ENCODE data around the gene RIC1. TPM values are rescaled to one million over a fixed set of nuclear protein-coding genes. Genes with fewer than 3 reads are reported as not detected.

Gene RIC1
- total and polyA plus RNA-seq, 2 of the 13 experiments (the other 11 are each of a cell fraction or from before 2014, with no cell fraction given) = 18.2 to 19.0 TPM

DNA sequence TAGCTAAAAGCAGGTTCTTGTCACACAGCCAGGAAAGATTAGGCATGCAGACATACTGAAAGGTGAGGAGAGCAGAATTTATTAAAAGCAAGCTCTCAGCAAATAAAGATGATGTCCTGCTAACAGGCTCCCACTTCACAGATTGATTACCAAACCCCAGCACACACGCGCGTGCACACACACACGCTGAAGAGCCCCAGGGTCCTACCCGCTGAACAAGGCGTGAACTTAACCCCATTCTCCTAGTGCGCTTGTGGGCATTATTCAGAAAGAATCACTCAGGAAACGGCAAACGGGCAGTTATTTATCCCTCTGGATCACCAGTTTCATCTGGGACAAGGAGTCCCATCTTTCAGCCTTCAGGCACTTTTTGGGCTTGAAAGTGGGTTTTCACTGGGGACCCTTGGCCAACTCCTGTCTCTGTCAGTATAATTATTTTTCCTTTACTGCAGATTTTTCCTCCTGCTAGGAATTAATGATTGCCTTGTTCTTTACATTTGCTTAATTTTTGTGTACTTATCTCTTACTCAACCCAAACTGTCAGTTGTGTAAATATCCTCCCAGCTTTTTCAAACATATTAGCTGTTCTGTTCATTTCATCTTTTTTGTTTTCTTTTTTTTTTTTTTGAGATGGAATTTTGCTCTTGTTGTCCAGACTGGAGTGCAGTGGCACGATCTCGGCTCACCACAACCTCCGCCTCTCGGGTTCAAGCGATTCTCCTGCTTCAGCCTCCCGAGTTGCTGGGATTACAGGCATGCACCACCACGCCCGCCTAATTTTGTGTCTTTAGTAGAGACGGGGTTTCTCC is 92.6 kb downstream of the RIC1 start (continued):
- TF ChIP-seq, protein P1, sequence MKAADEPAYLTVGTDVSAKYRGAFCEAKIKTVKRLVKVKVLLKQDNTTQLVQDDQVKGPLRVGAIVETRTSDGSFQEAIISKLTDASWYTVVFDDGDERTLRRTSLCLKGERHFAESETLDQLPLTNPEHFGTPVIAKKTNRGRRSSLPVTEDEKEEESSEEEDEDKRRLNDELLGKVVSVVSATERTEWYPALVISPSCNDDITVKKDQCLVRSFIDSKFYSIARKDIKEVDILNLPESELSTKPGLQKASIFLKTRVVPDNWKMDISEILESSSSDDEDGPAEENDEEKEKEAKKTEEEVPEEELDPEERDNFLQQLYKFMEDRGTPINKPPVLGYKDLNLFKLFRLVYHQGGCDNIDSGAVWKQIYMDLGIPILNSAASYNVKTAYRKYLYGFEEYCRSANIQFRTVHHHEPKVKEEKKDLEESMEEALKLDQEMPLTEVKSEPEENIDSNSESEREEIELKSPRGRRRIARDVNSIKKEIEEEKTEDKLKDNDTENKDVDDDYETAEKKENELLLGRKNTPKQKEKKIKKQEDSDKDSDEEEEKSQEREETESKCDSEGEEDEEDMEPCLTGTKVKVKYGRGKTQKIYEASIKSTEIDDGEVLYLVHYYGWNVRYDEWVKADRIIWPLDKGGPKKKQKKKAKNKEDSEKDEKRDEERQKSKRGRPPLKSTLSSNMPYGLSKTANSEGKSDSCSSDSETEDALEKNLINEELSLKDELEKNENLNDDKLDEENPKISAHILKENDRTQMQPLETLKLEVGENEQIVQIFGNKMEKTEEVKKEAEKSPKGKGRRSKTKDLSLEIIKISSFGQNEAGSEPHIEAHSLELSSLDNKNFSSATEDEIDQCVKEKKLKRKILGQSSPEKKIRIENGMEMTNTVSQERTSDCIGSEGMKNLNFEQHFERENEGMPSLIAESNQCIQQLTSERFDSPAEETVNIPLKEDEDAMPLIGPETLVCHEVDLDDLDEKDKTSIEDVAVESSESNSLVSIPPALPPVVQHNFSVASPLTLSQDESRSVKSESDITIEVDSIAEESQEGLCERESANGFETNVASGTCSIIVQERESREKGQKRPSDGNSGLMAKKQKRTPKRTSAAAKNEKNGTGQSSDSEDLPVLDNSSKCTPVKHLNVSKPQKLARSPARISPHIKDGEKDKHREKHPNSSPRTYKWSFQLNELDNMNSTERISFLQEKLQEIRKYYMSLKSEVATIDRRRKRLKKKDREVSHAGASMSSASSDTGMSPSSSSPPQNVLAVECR (CRISPR knock-in tag; IDR thresholded peaks at IDR 0.05; ENCODE audit: borderline replicate concordance) = no peak; the same call in 1 of the 2 replicates
- TF ChIP-seq U2AF2 (IDR thresholded peaks at IDR 0.05; ENCODE audit: low read depth, low read length) = no peak
- TF ChIP-seq MAFF (IDR thresholded peaks at IDR 0.05; ENCODE audit: low read depth, low read length) = no peak
- no peak for TF ChIP-seq PRPF4 (IDR thresholded peaks at IDR 0.05; ENCODE audit: low read depth, low read length, poor library complexity, severe bottlenecking)
- TF ChIP-seq FOXA1 (IDR thresholded peaks at IDR 0.05) = peak; percentile 99
- peak; percentile 94 for TF ChIP-seq FOXA1 (CRISPR knock-in tag; IDR thresholded peaks at IDR 0.05)
- peak; percentile 79; the same call in 1 of the 2 replicates for TF ChIP-seq ZNF772 (CRISPR knock-in tag; IDR thresholded peaks at IDR 0.05)
- TF ChIP-seq FOSL1 (CRISPR knock-in tag; IDR thresholded peaks at IDR 0.05; ENCODE audit: borderline replicate concordance) = no peak
- TF ChIP-seq, protein P2, sequence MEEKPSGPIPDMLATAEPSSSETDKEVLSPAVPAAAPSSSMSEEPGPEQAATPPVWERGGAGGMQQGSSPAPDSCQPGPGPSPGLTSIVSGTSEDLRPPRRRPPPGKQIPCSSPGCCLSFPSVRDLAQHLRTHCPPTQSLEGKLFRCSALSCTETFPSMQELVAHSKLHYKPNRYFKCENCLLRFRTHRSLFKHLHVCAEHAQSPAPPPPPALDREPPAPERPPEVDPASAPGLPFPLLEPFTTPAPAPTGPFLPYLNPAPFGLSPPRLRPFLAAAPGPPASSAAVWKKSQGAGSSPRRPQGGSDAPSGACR (CRISPR knock-in tag; IDR thresholded peaks at IDR 0.05) = no peak
- TF ChIP-seq, protein P3, sequence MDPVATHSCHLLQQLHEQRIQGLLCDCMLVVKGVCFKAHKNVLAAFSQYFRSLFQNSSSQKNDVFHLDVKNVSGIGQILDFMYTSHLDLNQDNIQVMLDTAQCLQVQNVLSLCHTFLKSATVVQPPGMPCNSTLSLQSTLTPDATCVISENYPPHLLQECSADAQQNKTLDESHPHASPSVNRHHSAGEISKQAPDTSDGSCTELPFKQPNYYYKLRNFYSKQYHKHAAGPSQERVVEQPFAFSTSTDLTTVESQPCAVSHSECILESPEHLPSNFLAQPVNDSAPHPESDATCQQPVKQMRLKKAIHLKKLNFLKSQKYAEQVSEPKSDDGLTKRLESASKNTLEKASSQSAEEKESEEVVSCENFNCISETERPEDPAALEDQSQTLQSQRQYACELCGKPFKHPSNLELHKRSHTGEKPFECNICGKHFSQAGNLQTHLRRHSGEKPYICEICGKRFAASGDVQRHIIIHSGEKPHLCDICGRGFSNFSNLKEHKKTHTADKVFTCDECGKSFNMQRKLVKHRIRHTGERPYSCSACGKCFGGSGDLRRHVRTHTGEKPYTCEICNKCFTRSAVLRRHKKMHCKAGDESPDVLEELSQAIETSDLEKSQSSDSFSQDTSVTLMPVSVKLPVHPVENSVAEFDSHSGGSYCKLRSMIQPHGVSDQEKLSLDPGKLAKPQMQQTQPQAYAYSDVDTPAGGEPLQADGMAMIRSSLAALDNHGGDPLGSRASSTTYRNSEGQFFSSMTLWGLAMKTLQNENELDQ (CRISPR knock-in tag; IDR thresholded peaks at IDR 0.05; ENCODE audit: borderline replicate concordance) = no peak
- TF ChIP-seq ARNT2 (CRISPR knock-in tag; IDR thresholded peaks at IDR 0.05; ENCODE audit: low read depth) = no peak
- TF ChIP-seq ZNF652 (CRISPR knock-in tag; IDR thresholded peaks at IDR 0.05; ENCODE audit: borderline replicate concordance, low read depth) = no peak
- TF ChIP-seq, protein P4, sequence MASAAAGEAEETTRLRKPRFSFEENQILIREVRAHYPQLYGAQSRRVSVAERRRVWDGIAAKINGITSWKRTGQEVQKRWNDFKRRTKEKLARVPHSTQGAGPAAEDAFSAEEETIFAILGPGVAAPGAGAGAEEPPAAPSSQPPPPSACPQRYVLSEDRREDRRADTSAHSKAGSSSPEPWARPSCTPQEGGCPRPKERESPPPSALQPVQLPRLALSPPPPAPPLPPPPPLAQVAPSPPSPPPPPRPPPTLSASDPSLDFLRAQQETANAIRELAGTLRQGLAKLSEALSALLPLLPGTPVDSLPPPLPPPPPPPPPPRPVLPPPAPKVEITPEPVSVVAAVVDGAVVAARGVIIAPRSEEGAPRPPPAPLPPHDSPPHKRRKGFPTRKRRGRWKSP (CRISPR knock-in tag; IDR thresholded peaks at IDR 0.05) = no peak; the same call in 1 of the 2 replicates
- TF ChIP-seq, protein P5, sequence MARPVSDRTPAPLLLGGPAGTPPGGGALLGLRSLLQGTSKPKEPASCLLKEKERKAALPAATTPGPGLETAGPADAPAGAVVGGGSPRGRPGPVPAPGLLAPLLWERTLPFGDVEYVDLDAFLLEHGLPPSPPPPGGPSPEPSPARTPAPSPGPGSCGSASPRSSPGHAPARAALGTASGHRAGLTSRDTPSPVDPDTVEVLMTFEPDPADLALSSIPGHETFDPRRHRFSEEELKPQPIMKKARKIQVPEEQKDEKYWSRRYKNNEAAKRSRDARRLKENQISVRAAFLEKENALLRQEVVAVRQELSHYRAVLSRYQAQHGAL (CRISPR knock-in tag; IDR thresholded peaks at IDR 0.05; ENCODE audit: not compliant biosample characterization) = no peak
- no peak for TF ChIP-seq PTBP1 (IDR thresholded peaks at IDR 0.05; ENCODE audit: low read depth, low read length, poor library complexity, severe bottlenecking)
- peak; percentile 36; the same call in 1 of the 2 replicates for TF ChIP-seq ZNF3 (CRISPR knock-in tag; IDR thresholded peaks at IDR 0.05)
- TF ChIP-seq, protein P6, sequence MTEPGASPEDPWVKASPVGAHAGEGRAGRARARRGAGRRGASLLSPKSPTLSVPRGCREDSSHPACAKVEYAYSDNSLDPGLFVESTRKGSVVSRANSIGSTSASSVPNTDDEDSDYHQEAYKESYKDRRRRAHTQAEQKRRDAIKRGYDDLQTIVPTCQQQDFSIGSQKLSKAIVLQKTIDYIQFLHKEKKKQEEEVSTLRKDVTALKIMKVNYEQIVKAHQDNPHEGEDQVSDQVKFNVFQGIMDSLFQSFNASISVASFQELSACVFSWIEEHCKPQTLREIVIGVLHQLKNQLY (CRISPR knock-in tag; IDR thresholded peaks at IDR 0.05) = peak; percentile 44; the same call in 1 of the 2 replicates
- no peak for TF ChIP-seq GABPB1 (CRISPR knock-in tag; IDR thresholded peaks at IDR 0.05)
- TF ChIP-seq ZSCAN25 (CRISPR knock-in tag; IDR thresholded peaks at IDR 0.05) = no peak
- no peak for TF ChIP-seq ZBTB21 (CRISPR knock-in tag; IDR thresholded peaks at IDR 0.05)
